HTR-8/SVneo (cell line): ENCODE results near the gene GSG1.

Source experiments
- DNase-seq: peaks from one replicate; pipeline ENCODE4 v3.0.0; 2011; ENCODE audit warnings: low spot score, mixed read lengths; ENCODE audit not compliant: insufficient read length
- FAIRE-seq: peaks from 2 replicates; lab custom pipeline; 2011; peaks lifted over from hg19 to GRCh38; lab: Jason Lieb, UNC

Gene GSG1

DNA sequence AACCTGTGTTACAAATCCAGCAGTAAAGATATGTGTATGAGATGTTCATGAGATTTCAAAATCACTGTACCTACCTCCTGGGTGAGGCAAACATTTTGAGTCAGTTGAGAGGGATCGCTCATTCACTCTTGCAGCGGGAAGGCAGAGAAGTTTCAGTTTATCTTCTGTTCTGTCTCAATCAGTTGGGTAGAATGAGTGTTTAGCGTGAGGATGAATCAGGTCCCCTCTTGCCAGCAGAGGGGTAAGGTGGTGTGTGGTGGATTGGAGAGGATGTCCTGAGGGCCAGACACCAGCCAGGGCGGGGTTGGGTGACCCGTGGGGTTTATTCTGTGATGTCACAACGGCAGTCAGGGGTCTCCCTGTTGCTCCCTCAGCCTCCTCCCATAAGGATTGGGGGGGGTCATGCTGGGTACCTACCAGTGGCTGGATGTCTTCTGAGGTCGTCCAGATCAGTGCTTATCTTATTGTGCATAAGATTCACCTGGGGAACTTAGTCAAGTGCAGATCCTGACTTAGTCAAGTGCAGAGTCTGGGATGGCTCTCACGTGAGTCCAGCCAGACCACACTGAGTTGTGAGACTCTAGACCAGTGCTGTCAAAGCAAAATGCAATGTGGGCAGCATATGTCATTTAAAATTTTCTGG lies at the start of gene GSG1:
Gene GSG1, minus strand, starts transcription at position 277 of the 643 bp plus-strand sequence. Its CDS starts 155 bp downstream, at position 122.
- no peak for DNase-seq
- no peak for FAIRE-seq

DNA sequence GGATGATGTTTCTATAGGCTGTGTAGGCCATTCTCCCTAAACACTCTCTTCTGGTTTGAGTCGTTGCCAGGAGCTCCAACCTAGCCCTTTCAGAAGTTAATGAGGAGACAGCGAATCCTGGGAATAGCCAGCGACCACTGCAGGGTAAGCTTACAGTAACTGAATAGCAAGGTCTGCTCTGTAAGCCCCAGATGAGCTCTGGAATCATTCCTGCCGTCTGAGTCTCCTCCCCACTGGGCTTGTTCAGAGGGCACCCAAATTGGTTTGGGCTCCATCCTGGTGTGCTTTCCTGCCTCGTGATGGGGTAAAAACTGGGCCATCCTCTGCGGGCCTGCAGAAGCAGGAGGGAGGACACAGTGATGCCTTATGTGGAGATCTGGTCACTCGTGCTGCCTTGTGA lies 49.7 kb upstream of the GSG1 start:
- DNase-seq (no peak), FAIRE-seq (no peak)

GRCh38 chr12:13152756-13153155 lies 49.3 kb upstream of the GSG1 start:
- DNase-seq (no peak), FAIRE-seq (no peak)

GRCh38 chr12:13152281-13152680 lies 48.8 kb upstream of the GSG1 start:
- FAIRE-seq, result no peak
- no peak for DNase-seq

DNA sequence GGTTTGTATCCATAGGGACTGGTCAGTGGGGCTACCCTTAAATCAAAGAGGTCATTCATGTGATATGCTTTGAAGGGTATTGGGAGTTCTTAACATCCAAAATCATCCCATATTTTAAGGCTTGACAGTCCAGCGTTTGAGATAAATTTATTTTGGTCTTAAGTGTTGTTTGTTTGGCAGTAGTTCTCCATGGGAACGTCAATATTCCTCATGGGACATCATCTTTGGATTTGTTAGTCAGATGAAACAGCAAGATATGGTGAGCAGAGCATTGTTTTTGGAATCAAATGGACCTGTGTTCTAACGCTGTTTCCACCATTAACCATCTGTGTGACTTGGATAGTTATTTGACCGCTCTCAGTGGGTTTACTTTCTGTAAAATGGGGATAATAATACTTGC lies 45.9 kb upstream of the GSG1 start:
- no peak for DNase-seq
- no peak for FAIRE-seq

- FAIRE-seq (no peak), DNase-seq (no peak)
Observed at GRCh38 chr12:13148485-13148847, 45.0 kb upstream of the GSG1 start.

DNA sequence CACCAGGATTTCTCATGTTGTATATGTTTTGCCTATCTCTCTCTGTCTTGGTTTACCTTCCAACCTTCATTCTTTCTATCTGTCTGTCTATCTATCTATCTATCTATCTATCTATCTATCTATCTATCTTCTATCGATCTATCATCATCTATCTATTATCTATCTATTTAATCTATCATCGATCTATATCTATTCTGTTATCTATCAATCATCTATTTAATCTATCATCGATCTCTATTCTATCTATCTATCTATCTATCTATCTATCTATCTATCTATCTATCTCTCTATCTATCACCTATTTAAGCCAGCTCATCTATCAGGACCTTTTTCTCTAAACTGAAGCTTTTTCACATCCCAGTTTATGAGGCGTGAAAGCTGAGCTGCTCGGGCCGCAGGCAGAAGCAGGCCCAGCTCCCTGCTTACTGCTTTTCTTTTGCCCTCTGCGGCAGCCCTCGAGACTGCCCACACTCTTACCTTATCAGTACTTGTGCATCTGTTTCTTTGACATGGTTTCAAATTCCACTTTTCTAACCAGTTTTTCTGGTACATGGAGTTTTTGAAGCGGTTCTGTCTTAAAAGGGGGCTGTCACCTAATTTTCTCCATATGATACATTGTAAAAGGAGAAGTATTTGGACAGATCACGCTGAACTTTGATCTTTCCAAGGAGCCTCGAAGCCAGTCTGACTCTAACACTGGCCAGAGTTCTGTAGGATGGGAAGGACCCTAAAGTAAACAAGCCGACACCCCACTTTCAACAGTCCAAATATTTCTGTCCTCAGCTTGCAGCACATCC lies 44.4 kb upstream of the GSG1 start:
- DNase-seq, result no peak
- no peak for FAIRE-seq

DNA sequence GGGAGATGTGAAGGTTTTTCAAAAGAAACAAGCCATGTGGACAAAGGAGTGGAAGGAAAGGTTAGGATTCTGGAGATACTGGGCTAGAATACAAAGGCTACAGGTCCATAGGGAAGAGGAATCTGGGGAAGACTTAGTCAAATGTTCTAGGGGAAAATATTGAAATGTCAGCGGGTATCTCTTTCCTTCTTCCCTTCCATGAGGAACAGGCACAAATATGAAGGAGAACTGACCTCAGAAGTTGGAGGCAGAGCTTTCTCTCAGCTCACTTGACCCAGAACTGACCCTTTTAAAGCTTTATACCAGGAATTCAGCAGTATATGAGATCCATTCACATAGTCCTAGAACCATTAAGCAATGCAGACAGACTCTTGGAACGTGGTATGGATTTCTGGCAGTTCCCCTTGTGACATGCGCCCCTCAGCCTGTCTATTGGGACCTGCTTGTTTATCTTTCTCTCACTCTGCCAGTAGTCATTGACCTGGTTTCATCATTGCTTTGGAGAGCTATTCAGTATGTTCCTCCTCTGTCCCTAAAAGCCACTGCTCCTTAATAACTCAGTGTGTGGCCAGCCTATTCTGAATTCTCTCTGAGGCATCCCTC lies 43.0 kb upstream of the GSG1 start:
- DNase-seq (no peak), FAIRE-seq (no peak)

GRCh38 chr12:13144266-13144828 lies 40.9 kb upstream of the GSG1 start:
- FAIRE-seq (no peak), DNase-seq (no peak)

DNA sequence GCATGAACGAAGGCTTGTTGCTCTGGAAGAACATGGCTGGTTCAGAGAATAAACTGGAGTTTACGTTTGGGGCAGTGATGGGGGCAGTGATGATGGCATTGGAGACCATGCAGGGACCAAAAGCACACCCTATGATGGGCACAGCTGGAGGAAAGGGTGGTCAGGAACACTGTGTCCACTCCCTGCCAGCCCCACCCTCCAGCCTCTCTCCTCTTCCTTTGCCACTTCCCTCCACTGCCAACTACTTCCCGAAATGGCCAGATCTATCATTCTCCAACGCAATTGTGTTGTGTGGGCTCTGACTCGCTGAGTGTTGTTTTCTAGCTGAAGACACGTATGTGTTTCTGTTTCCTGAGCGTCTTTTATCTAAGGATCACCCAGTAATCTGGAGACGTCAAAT lies 39.3 kb upstream of the GSG1 start:
- FAIRE-seq (no peak), DNase-seq (no peak)

- DNase-seq (no peak), FAIRE-seq (no peak)
Observed at GRCh38 chr12:13141686-13142085, 38.2 kb upstream of the GSG1 start.

- DNase-seq, result peak; percentile 60
- peak; percentile 36 for FAIRE-seq
Observed at GRCh38 chr12:13135371-13136178, 32.1 kb upstream of the GSG1 start.

- FAIRE-seq (no peak), DNase-seq (no peak)
Observed at GRCh38 chr12:13133886-13134285, 30.4 kb upstream of the GSG1 start.

GRCh38 chr12:13130981-13131380 lies 27.5 kb upstream of the GSG1 start:
- DNase-seq (no peak), FAIRE-seq (no peak)

- FAIRE-seq, result no peak
- peak; percentile 32 for DNase-seq
Observed at GRCh38 chr12:13128291-13128965, 25.0 kb upstream of the GSG1 start.

- FAIRE-seq, result no peak
- DNase-seq, result no peak
Observed at GRCh38 chr12:13127444-13127843, 24.0 kb upstream of the GSG1 start.

GRCh38 chr12:13126494-13126893 lies 23.0 kb upstream of the GSG1 start:
- DNase-seq, result no peak
- FAIRE-seq, result no peak

- DNase-seq (no peak), FAIRE-seq (no peak)
Observed at GRCh38 chr12:13125996-13126395, 22.5 kb upstream of the GSG1 start.

GRCh38 chr12:13124656-13125505 lies 21.4 kb upstream of the GSG1 start:
- DNase-seq, result peak; percentile 72
- peak; percentile 26 for FAIRE-seq
